Vagina (tissue), 2 donors: Measurements from ENCODE around the gene SEMA3B.

Experiments
- CTCF ChIP-seq, 3 experiments: fragments of 450-650 bp in 2 of 3; fragments of 200-600 bp in 1 of 3; sonication (generic) in 1 of 3; IDR thresholded peaks; one replicate each; pipeline ENCODE4 v1.5.1; 2017 to 2019; ENCODE audit warnings: antibody characterized with exemption in 3 of 3, mild to moderate bottlenecking in 2 of 3, moderate library complexity in 2 of 3
- POLR2A ChIP-seq, 2 donors: fragments of 450-650 bp; IDR thresholded peaks; one replicate each; pipeline ENCODE4 v1.6.1; 2017; ENCODE audit warnings: antibody characterized with exemption in 2 of 2, mild to moderate bottlenecking in 2 of 2, moderate library complexity in 2 of 2
- POLR2AphosphoS5 ChIP-seq, 2 donors: sonication (generic); formaldehyde crosslinking; IDR thresholded peaks; one replicate each; pipeline ENCODE4 v1.9.0; 2017; ENCODE audit warnings: antibody characterized with exemption in 2 of 2, mild to moderate bottlenecking in 2 of 2, low read depth in 1 of 2; ENCODE audit not compliant: insufficient read depth in 1 of 2

GRCh38 chr3:50237133-50237651 is 31.8 kb upstream of the SEMA3B start:
- TF ChIP-seq CTCF (IDR thresholded peaks at IDR 0.05) (no peak), POLR2AphosphoS5 (IDR thresholded peaks at IDR 0.05; ENCODE audit: insufficient read depth in 1 of 2, low read depth in 1 of 2) (no peak), POLR2A (IDR thresholded peaks at IDR 0.05) (no peak)
